Measurements from ENCODE around the gene HBZ.
"Not testable (repeated sequence)": the region's sequence is repeated elsewhere in the genome, so short reads cannot be mapped to it uniquely, and the experiment has no call there.

DNA sequence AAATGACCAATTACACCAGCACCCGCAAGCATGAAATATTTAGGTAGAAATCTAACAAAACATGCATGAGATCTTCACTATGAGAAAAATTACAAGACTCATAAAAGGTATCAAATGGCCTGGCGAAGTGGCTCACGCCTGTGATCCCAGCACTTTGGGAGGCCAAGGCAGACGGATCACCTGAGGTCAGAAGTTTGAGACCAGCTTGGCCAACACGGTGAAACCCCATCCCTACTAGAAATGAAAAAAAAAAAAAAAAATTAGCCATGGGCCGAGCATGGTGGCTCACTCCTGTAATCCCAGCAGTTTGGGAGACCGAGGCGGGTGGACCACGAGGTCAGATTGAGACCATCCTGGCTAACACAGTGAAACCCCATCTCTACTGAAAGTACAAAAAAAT lies 51.6 kb downstream of the HBZ start:
- TF ChIP-seq CTCF (conservative IDR thresholded peaks at IDR 0.05; ENCODE audit: low read length); EZH2phosphoT487 (IDR thresholded peaks at IDR 0.05; ENCODE audit: borderline replicate concordance): not testable (repeated sequence)
